GM12878 (cell line): ENCODE results near the gene COASY. TPM values are rescaled to one million over a fixed set of nuclear protein-coding genes. Genes with fewer than 3 reads are reported as not detected.

Source experiments
- ATAC-seq: fragments of 200-7000 bp; cut with Tn5 transposase; 3 replicates; pipeline ENCODE4 v1.9.1; 2020; ENCODE audit warnings: mild to moderate bottlenecking, moderate library complexity
- BruUV-seq: library from RNA; stranded (reverse); fragments of 400-500 nt; replicated peaks from 2 replicates; lab custom pipeline; 2021; lab: Mats Ljungman, UMichigan
- CTCF ChIA-PET: fragments of 300-600 bp; sonication (Branson Sonifier 250); formaldehyde crosslinking; extraction: SDS; loops from one replicate; lab custom pipeline; 2021; ENCODE audit warnings: inconsistent platforms; lab: Yijun Ruan, JAX
- POLR2A ChIA-PET: fragments of 350-600 bp; formaldehyde crosslinking; extraction: SDS; loops from one replicate; lab custom pipeline; 2021; ENCODE audit warnings: inconsistent platforms; lab: Charles Lee
- RAD21 ChIA-PET: fragments of 300-600 bp; sonication (Branson Sonifier 250); formaldehyde crosslinking; loops from one replicate; lab custom pipeline; 2023; ENCODE audit warnings: antibody characterized with exemption; ENCODE audit not compliant: unreplicated experiment; lab: Charles Lee
- SMC1A ChIA-PET: fragments of 300-600 bp; sonication (Branson Sonifier 250); formaldehyde crosslinking; loops from one replicate; lab custom pipeline; 2023; ENCODE audit not compliant: unreplicated experiment, uncharacterized antibody; lab: Charles Lee
- DNase-seq: peaks from one replicate; pipeline ENCODE4 v3.0.0-alpha.2; 2011; ENCODE audit warnings: low read depth, low spot score
- FAIRE-seq: peaks from 3 replicates; lab custom pipeline; 2011; peaks lifted over from hg19 to GRCh38; lab: Jason Lieb, UNC
- H2AFZ ChIP-seq: 2 replicates; pipeline ENCODE4 v1.6.0; 2011; ENCODE audit warnings: low read depth, low read length, control low read depth; ENCODE audit not compliant: control insufficient read depth
- H3K27ac ChIP-seq: 2 replicates; pipeline ENCODE4 v1.5.1; 2011; ENCODE audit warnings: control low read depth; ENCODE audit not compliant: control insufficient read depth, insufficient read depth
- H3K27me3 ChIP-seq, 2 experiments: replicated peaks in 1 of 2; 2 replicates each; pipeline versions ENCODE4 v1.6.0 to v1.6.1; 2011; ENCODE audit warnings: low read length in 1 of 2; ENCODE audit not compliant: control insufficient read depth in 2 of 2, insufficient read depth in 2 of 2
- H3K36me3 ChIP-seq, 2 experiments: 2 replicates each; pipeline ENCODE4 v1.5.1; 2011; ENCODE audit warnings: low read length in 1 of 2; ENCODE audit not compliant: control insufficient read depth in 2 of 2, insufficient read depth in 2 of 2
- H3K4me1 ChIP-seq: 2 replicates; pipeline ENCODE4 v1.6.1; 2011; ENCODE audit warnings: mild to moderate bottlenecking, low read length, moderate library complexity, mixed read lengths; ENCODE audit not compliant: control insufficient read depth, insufficient read depth
- H3K4me2 ChIP-seq: 2 replicates; pipeline ENCODE4 v1.6.0; 2011; ENCODE audit warnings: control low read depth; ENCODE audit not compliant: control insufficient read depth, insufficient read depth
- H3K4me3 ChIP-seq: fragments of 200-600 bp; sonication (generic); 2 replicates; pipeline ENCODE4 v1.5.1; 2016
- H3K79me2 ChIP-seq: 2 replicates; pipeline ENCODE4 v1.6.0; 2011; ENCODE audit warnings: low read length; ENCODE audit not compliant: control insufficient read depth, insufficient read depth
- H3K9ac ChIP-seq: 2 replicates; pipeline ENCODE4 v1.8.0; 2011; ENCODE audit warnings: low read length, control low read depth, mixed read lengths; ENCODE audit not compliant: control insufficient read depth, insufficient read depth
- H3K9me3 ChIP-seq: replicated peaks from 3 replicates; pipeline ENCODE4 v1.5.1; 2011; ENCODE audit warnings: mild to moderate bottlenecking, low read length; ENCODE audit not compliant: control insufficient read depth, insufficient read depth
- H4K20me1 ChIP-seq: 2 replicates; pipeline ENCODE4 v1.6.0; 2011; ENCODE audit not compliant: control insufficient read depth, insufficient read depth
- HDGF ChIP-seq: fragments of 450-650 bp; IDR thresholded peaks from 2 replicates; pipeline ENCODE4 v1.6.1; 2016; ENCODE audit warnings: antibody characterized with exemption
- NFIC ChIP-seq: IDR thresholded peaks from 2 replicates; pipeline ENCODE4 v1.6.1; 2012; ENCODE audit warnings: low read depth, mild to moderate bottlenecking, inconsistent platforms, low read length, moderate library complexity
- NRF1 ChIP-seq: conservative IDR thresholded peaks from 2 replicates; pipeline ENCODE4 v1.6.1; 2011; ENCODE audit warnings: mild to moderate bottlenecking, low read depth, low read length, improper control_type of control experiment
- PAX5 ChIP-seq: IDR thresholded peaks from 2 replicates; pipeline ENCODE4 v1.6.1; 2011; ENCODE audit warnings: low read depth, low read length, borderline replicate concordance
- POLR2AphosphoS2 ChIP-seq: IDR thresholded peaks from 2 replicates; pipeline ENCODE4 v1.6.1; 2011; ENCODE audit warnings: low read depth, mild to moderate bottlenecking, low read length, improper control_type of control experiment, moderate library complexity
- TCF12 ChIP-seq: IDR thresholded peaks from 2 replicates; pipeline ENCODE4 v1.6.1; 2011; ENCODE audit warnings: low read depth, mild to moderate bottlenecking, low read length
- ZBTB40 ChIP-seq: fragments of 450-650 bp; IDR thresholded peaks from 2 replicates; pipeline ENCODE4 v1.6.1; 2016; ENCODE audit warnings: mild to moderate bottlenecking, moderate library complexity, borderline replicate concordance
- ZNF592 ChIP-seq: fragments of 450-650 bp; IDR thresholded peaks from 2 replicates; pipeline ENCODE4 v1.6.1; 2017; ENCODE audit warnings: mild to moderate bottlenecking, moderate library complexity
- WGBS: methylation state at CpG from one replicate; pipeline ENCODE4 v1.1.6; 2016; ENCODE audit warnings: low lambda C conversion rate; ENCODE audit not compliant: insufficient replicate concordance, insufficient coverage; ENCODE audit errors: missing lambda C conversion rate; 5-methylcytosine and 5-hydroxymethylcytosine counted together
- in situ Hi-C: fragments of 300-500 bp; cut with MboI; formaldehyde crosslinking; loops from 9 replicates; pipeline ENCODE4 v1.14.3; 2018; ENCODE audit warnings: mixed read lengths
- intact Hi-C: fragments of 100-400 bp; cut with micrococcal nuclease; formaldehyde crosslinking; loops from one replicate; pipeline ENCODE4 v1.14.2; 2022; ENCODE audit not compliant: unreplicated experiment
- polyA plus RNA-seq, 11 experiments: library from polyadenylated mRNA; depleted of rRNA in 4 of 11; unstranded in 6 of 11; stranded (reverse) in 5 of 11; fragments of >200 nt; fragmentation: Nextera tagmentation in 4 of 11; fragmentation: Illumina TruSeq in 1 of 11; extraction: Ambion mirVana in 4 of 11; extraction: Trizol in 1 of 11; gene quantifications; 1 replicate in 1 of 11; 2 replicates in 10 of 11; pipeline versions ENCODE4 v1.2.1 to v1.2.3, GENCODE V29; 2011 to 2016; ENCODE audit warnings: inconsistent platforms in 2 of 11, missing spikeins in 2 of 11, low read depth in 1 of 11
- total RNA-seq, 4 experiments: library from RNA; depleted of rRNA in 3 of 4; stranded (reverse); fragments of >200 nt in 3 of 4; fragmentation: Illumina TruSeq in 1 of 4; extraction: Trizol in 1 of 4; gene quantifications; 2 replicates each; pipeline versions ENCODE4 v1.2.1 to v1.2.3, GENCODE V29; 2013 to 2021

The COASY gene
- total and polyA plus RNA-seq, 10 of the 15 experiments (the other 5 are each of a cell fraction or from before 2014, with no cell fraction given): 18.6 to 93.9 (median 43.2) TPM

DNA sequence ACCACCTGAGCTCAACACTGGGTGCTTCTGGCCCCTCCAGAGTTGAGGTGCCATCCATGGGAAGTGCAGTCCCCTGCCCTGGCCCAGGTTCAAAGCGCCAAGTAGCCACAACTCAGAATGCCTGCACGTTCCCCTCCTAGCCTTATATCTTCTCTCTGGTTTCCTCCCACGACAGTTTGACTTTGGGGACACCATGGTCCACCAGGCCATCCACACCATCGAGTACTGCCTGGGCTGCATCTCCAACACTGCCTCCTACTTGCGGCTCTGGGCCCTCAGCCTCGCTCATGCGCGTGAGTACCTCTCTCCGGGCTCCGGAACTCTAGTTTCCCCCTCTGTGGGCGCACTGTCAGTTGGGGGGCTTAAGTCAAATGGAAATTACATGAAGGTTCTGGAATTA lies 48.3 kb upstream of the COASY start (continued):
- TF ChIP-seq ZNF592 (no peak), POLR2AphosphoS2 (no peak)

DNA sequence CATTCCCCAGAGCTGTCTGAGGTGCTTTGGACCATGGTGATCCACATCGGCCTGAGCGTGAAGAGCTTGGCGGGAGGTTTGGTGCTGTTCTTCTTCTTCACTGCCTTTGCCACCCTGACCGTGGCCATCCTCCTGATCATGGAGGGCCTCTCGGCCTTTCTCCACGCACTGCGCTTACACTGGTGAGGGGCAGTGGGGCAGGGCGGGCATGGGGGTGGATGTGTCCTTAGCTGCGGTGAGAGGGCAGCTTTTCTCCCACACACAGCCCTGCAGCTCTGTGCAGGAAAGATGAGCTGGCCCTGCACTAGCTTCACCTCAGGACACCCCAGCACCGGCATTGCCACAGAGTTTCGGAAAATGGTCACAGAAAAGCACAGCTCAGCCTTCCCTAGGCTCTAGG lies 47.7 kb upstream of the COASY start:
- peaks cover 5 to 9% of the 10 kb centered on the region in 2 experiments; a peak in 3 of 4 replicates for H3K36me3 ChIP-seq
- 100% methylated on average over 11 of the region's 11 CpGs for WGBS
- H4K20me1 ChIP-seq: no peaks in the 10 kb centered on the region
- intact Hi-C loops: no loop called here
- ChIA-PET RAD21 (interaction anchor here (0.9 to 1.5 kb wide), 5 partner anchors 39 to 107 kb away, joined by 3 to 11 read pairs (median 3); no protein-coding TSS in a partner anchor), SMC1A (interaction anchor here (0.6 to 2.7 kb wide), 6 partner anchors 27 to 105 kb away, joined by 3 to 16 read pairs (median 4); no protein-coding TSS in a partner anchor), CTCF (interaction anchor here (0.6 to 10.4 kb wide), 11 partner anchors 13 to 113 kb away, joined by 3 to 120 read pairs (median 4); no protein-coding TSS in a partner anchor), POLR2A (interaction anchor here (1.5 to 1.6 kb wide), 2 partner anchors 58 to 83 kb away, joined by 4 to 5 read pairs; no protein-coding TSS in a partner anchor)
- in situ Hi-C loops: no loop called here
- no peak overlapping the region for H3K27ac ChIP-seq
- no peaks in the 10 kb centered on the region for H3K9me3 ChIP-seq
- TF ChIP-seq ZBTB40 (no peak), TCF12 (no peak), NFIC (no peak), PAX5 (no peak), HDGF (no peak), NRF1 (no peak)
- H3K4me1 ChIP-seq: peaks cover 9% of the 10 kb centered on the region
- H3K4me2 ChIP-seq: no peak overlapping the region
- no peaks in the 10 kb centered on the region for H3K79me2 ChIP-seq
- H3K27me3 ChIP-seq: no peaks in the 10 kb centered on the region
- no peak overlapping the region for H2AFZ ChIP-seq
- no TSS peak for BruUV-seq
- no peak overlapping the region for H3K4me3 ChIP-seq
- H3K9ac ChIP-seq: no peak overlapping the region
- FAIRE-seq (no peak), DNase-seq (no peak), ATAC-seq (no peak)
